GM19452 (cell line): ENCODE results near the gene ZNF813.

ENCODE experiments used
- ATAC-seq: cut with Tn5 transposase; IDR thresholded peaks from one replicate; pipeline ENCODE4 v1.9.1; 2021; ENCODE audit not compliant: unreplicated experiment

The ZNF813 gene

GRCh38 chr19:53519446-53519845 lies 51.9 kb downstream of the ZNF813 start:
- ATAC-seq, result no peak

- no peak for ATAC-seq
Measured at GRCh38 chr19:53520163-53520546, 52.6 kb downstream of the ZNF813 start.

GRCh38 chr19:53520547-53521372 lies 53.2 kb downstream of the ZNF813 start:
- peak; percentile 94 for ATAC-seq

GRCh38 chr19:53521373-53522202 lies 54.1 kb downstream of the ZNF813 start:
- ATAC-seq, result no peak

- no peak for ATAC-seq
Measured at GRCh38 chr19:53525922-53526321, 58.4 kb downstream of the ZNF813 start.

- no peak for ATAC-seq
Measured at GRCh38 chr19:53530622-53531021, 63.1 kb downstream of the ZNF813 start.

- no peak for ATAC-seq
Measured at GRCh38 chr19:53531457-53531856, 63.9 kb downstream of the ZNF813 start.

- ATAC-seq, result no peak
Measured at GRCh38 chr19:53532362-53532761, 64.8 kb downstream of the ZNF813 start.

GRCh38 chr19:53536225-53536548 lies 68.7 kb downstream of the ZNF813 start:
- no peak for ATAC-seq

GRCh38 chr19:53537121-53537520 lies 69.6 kb downstream of the ZNF813 start:
- no peak for ATAC-seq

- ATAC-seq, result peak; percentile 68
Measured at GRCh38 chr19:53537521-53538377, 70.2 kb downstream of the ZNF813 start, which contains the start of gene ZNF331. ZNF331 (plus strand) TSS chr19:53538145; CDS start chr19:53569377, 31,232 bp downstream.

- peak; percentile 8 for ATAC-seq
Measured at GRCh38 chr19:53538378-53539109, 71.0 kb downstream of the ZNF813 start.

GRCh38 chr19:53540091-53540490 lies 72.6 kb downstream of the ZNF813 start:
- ATAC-seq, result no peak

- no peak for ATAC-seq
Measured at GRCh38 chr19:53541971-53542370, 74.4 kb downstream of the ZNF813 start.

- no peak for ATAC-seq
Measured at GRCh38 chr19:53545271-53546065, 77.9 kb downstream of the ZNF813 start.
